Measurements from ENCODE around the gene MOB1A. TPM values are rescaled to one million over a fixed set of nuclear protein-coding genes. Genes with fewer than 3 reads are reported as not detected.
A peak's percentile ranks its signal among the peaks of the same experiment; 100 is the strongest.

MOB1A gene
- total RNA-seq, 1 experiment from 2014 or later, result 95.1 TPM

GRCh38 chr2:74201196-74201595 lies 22.5 kb upstream of the MOB1A start:
- Mint-ChIP-seq H3K4me1 (peaks cover 48 to 57% of the 10 kb centered on the region in 2 experiments), H3K4me3 (peak overlapping the region; percentile 97 to 100), H3K36me3 (ENCODE audit: insufficient read depth in 1 of 3, low read depth in 3 of 3) (peaks cover 39 to 62% (median 62%) of the 10 kb centered on the region in 3 experiments), H3K27me3 (ENCODE audit: low read depth) (peaks cover 6% of the 10 kb centered on the region), H3K27ac (peak overlapping the region in 2 of 3 experiments; percentile 79 to 81; a peak in 3 of 7 replicates), H3K9me3 (peaks cover 2 to 3% of the 10 kb centered on the region in 2 experiments; a peak in 4 of 5 replicates)
- no peaks in the 10 kb centered on the region for H4K20me1 ChIP-seq (ENCODE audit: control insufficient read depth, insufficient read depth, insufficient read length)
- no peak overlapping the region for H3K23ac ChIP-seq (ENCODE audit: insufficient read length, low read depth, low read length)
- no peak overlapping the region for H3K9ac ChIP-seq (ENCODE audit: extremely low read depth, insufficient read length, low read length)
- H3K27me3 ChIP-seq (ENCODE audit: insufficient read depth, low read length), result no peaks in the 10 kb centered on the region
- H3T11ph ChIP-seq (ENCODE audit: low read length), result no peak overlapping the region
- H3K79me1 ChIP-seq (ENCODE audit: insufficient read depth, low read depth, low read length, poor library complexity, severe bottlenecking), result peaks cover 7% of the 10 kb centered on the region
- H4K91ac ChIP-seq (ENCODE audit: insufficient read length, low read depth, low read length), result no peak overlapping the region
- H2AK5ac ChIP-seq (ENCODE audit: insufficient read length, low read length), result no peak overlapping the region
- no peak overlapping the region for H3K4ac ChIP-seq (ENCODE audit: low read depth, low read length)
- no peak overlapping the region for H2AFZ ChIP-seq (ENCODE audit: low read length)
- H3K79me2 ChIP-seq (ENCODE audit: insufficient read depth, low read length), result peaks cover 62% of the 10 kb centered on the region
- no peak overlapping the region for H4K8ac ChIP-seq (replicated peaks; ENCODE audit: insufficient read length, low read depth, low read length)
- H2BK12ac ChIP-seq (ENCODE audit: insufficient read length, low read depth, low read length), result no peak overlapping the region
- H3K56ac ChIP-seq (ENCODE audit: insufficient read length, low read depth, low read length), result no peak overlapping the region
- H3K9me3 ChIP-seq (ENCODE audit: control insufficient read depth, low read depth, low read length), result no peaks in the 10 kb centered on the region
- H3K4me1 ChIP-seq (ENCODE audit: insufficient read depth, low read length), result peaks cover 10% of the 10 kb centered on the region
- H3K18ac ChIP-seq (ENCODE audit: insufficient read length, low read depth, low read length), result no peak overlapping the region
- no peak overlapping the region for H3K14ac ChIP-seq (ENCODE audit: insufficient read depth, low read length)
- no peak for TF ChIP-seq CTCF (conservative IDR thresholded peaks at IDR 0.05)
- H2BK20ac ChIP-seq (ENCODE audit: low read depth, low read length, poor library complexity, severe bottlenecking), result no peak overlapping the region
- peaks cover 7% of the 10 kb centered on the region for H3K23me2 ChIP-seq (ENCODE audit: insufficient read length, low read depth, low read length, poor library complexity, severe bottlenecking)
- no peak overlapping the region for H2BK15ac ChIP-seq (ENCODE audit: low read depth, low read length)
- WGBS (ENCODE audit: extremely low coverage, insufficient read length, low lambda C conversion rate), result no CpG with 5 or more reads among the region's 3 CpGs
- H3K27ac ChIP-seq (ENCODE audit: insufficient read length, low read depth, low read length), result no peak overlapping the region
- H2BK120ac ChIP-seq (ENCODE audit: low read depth, low read length, poor library complexity, severe bottlenecking), result no peak overlapping the region
- no peak for DNase-seq
- no peak overlapping the region for H2BK5ac ChIP-seq (ENCODE audit: insufficient read length, low read length)
- H3K4me2 ChIP-seq (ENCODE audit: insufficient read depth, insufficient read length, low read length), result no peak overlapping the region
- H4K5ac ChIP-seq (ENCODE audit: insufficient read length, low read depth, low read length), result no peak overlapping the region

Measured in H9 (cell line).